Measurements from ENCODE around the gene ZNF90. TPM values are rescaled to one million over a fixed set of nuclear protein-coding genes. Genes with fewer than 3 reads are reported as not detected.
A peak's percentile ranks its signal among the peaks of the same experiment; 100 is the strongest.

ZNF90 gene
- total RNA-seq, 1 donor from 2014 or later, result 1.0 TPM

DNA sequence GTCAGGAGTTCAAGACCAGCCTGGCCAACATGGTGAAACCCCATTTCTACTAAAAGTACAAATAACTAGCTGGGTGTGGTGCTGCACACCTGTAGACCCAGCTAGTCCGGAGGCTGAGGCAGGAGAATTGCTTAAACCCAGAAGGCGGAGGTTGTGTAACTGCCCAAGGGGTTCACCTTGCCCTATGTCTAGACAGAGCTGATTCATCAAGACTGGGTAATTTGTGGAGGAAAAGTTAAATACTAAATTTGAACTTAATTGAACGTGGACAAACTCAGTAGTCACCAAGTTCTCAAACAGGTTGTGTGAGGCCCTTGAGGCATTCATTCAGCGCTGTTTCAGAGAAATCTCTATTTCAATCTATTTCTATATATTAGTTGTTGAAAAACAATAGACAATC is 75.5 kb downstream of the ZNF90 start:
- Histone ChIP-seq H3K9ac (ENCODE audit: low read depth in 1 of 3, low read length in 3 of 3) (no peak overlapping the region), H3K27ac (ENCODE audit: low read depth, low read length) (no peak overlapping the region), H3K27me3 (ENCODE audit: control insufficient read depth in 3 of 3, insufficient read depth in 3 of 3, low read length in 3 of 3) (no peaks in the 10 kb centered on the region), H3K4me1 (ENCODE audit: control insufficient read depth in 3 of 3, insufficient read depth in 3 of 3, low read length in 3 of 3) (no peaks in the 10 kb centered on the region), H3K36me3 (ENCODE audit: control insufficient read depth in 3 of 3, insufficient read depth in 3 of 3, low read length in 3 of 3) (no peaks in the 10 kb centered on the region), H3K4me3 (ENCODE audit: low read length in 3 of 3) (no peak overlapping the region), H3K9me3 (ENCODE audit: control insufficient read depth in 3 of 3, low read length in 3 of 3) (no peaks in the 10 kb centered on the region)

DNA sequence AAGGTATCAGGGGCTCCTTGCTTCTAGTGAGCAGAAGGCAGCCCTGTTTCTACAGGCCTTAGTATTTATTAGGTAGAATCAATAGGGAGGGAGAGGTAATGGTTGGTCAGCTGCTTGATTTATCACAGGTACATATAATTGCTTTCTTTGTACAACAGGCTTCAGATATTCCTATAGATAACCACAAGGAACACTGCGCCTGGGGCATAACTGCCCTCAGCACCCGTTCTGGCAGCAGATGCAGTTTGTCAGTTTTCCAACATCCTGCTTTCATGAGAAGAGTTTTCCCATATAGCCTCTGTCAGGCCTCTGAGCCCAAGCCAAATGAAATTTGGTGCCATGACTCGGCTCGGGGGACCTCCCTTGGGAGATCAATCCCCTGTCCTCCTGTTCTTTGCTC is 76.8 kb downstream of the ZNF90 start:
- no peak overlapping the region for H3K27ac ChIP-seq (ENCODE audit: low read depth, low read length)
- no peaks in the 10 kb centered on the region for H3K27me3 ChIP-seq (ENCODE audit: control insufficient read depth in 3 of 3, insufficient read depth in 3 of 3, low read length in 3 of 3)
- no peak overlapping the region for H3K9ac ChIP-seq (ENCODE audit: low read depth in 1 of 3, low read length in 3 of 3)
- no peak overlapping the region for H3K4me3 ChIP-seq (ENCODE audit: low read length in 3 of 3)
- H3K9me3 ChIP-seq (ENCODE audit: control insufficient read depth in 3 of 3, low read length in 3 of 3), result no peaks in the 10 kb centered on the region
- no peaks in the 10 kb centered on the region for H3K36me3 ChIP-seq (ENCODE audit: control insufficient read depth in 3 of 3, insufficient read depth in 3 of 3, low read length in 3 of 3)
- H3K4me1 ChIP-seq (ENCODE audit: control insufficient read depth in 3 of 3, insufficient read depth in 3 of 3, low read length in 3 of 3), result no peaks in the 10 kb centered on the region

DNA sequence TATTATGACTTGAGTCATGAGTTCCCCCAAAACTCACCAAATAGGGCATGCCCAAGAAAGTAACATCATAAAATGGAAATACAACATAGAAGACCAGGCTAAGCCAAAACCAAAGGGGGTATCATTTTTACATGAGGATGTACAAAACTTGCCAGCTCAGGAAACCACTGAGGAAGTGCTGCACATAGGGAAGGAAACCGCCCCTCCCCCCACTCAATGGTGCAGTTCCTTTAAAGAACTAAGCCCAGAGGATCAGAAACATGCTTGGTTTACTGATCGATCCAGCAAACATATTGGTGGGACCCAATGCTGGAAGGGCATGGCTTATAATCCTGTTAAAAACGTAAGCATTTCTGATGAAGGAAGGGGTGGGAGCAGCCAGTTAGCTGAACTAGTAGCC is 85.0 kb downstream of the ZNF90 start:
- Histone ChIP-seq H3K9me3 (ENCODE audit: control insufficient read depth in 3 of 3, low read length in 3 of 3) (no peaks in the 10 kb centered on the region), H3K9ac (ENCODE audit: low read depth in 1 of 3, low read length in 3 of 3) (no peak overlapping the region), H3K4me1 (ENCODE audit: control insufficient read depth in 3 of 3, insufficient read depth in 3 of 3, low read length in 3 of 3) (peaks cover 0 to 1% (median under 1%) of the 10 kb centered on the region in 3 donors), H3K4me3 (ENCODE audit: low read length in 3 of 3) (no peak overlapping the region), H3K36me3 (ENCODE audit: control insufficient read depth in 3 of 3, insufficient read depth in 3 of 3, low read length in 3 of 3) (no peaks in the 10 kb centered on the region), H3K27ac (ENCODE audit: low read depth, low read length) (no peak overlapping the region), H3K27me3 (ENCODE audit: control insufficient read depth in 3 of 3, insufficient read depth in 3 of 3, low read length in 3 of 3) (no peaks in the 10 kb centered on the region)

DNA sequence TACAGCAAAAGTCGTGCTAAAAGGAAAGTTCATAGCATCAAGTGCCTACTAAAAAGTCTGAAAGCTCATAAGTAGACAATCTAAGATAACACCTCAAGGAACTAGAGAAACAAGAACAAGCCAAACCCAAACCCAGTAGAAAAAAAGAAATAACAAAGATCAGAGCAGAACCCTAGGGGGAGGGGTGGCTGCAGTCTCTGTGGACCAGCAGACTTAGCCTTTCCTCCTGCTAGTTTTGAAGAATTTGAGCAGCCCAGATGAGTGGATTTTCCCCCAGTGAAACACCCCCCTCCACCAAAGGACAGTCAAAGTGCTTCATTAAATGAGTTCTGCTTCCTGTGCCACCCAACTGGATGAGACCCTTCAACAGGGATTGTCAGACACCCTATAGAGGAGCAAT is 86.7 kb downstream of the ZNF90 start:
- Histone ChIP-seq H3K36me3 (ENCODE audit: control insufficient read depth in 3 of 3, insufficient read depth in 3 of 3, low read length in 3 of 3) (no peaks in the 10 kb centered on the region), H3K27ac (ENCODE audit: low read depth, low read length) (no peak overlapping the region), H3K9ac (ENCODE audit: low read depth in 1 of 3, low read length in 3 of 3) (no peak overlapping the region), H3K4me1 (ENCODE audit: control insufficient read depth in 3 of 3, insufficient read depth in 3 of 3, low read length in 3 of 3) (peaks cover 0 to 4% (median 2%) of the 10 kb centered on the region in 3 donors), H3K4me3 (ENCODE audit: low read length in 3 of 3) (no peak overlapping the region), H3K27me3 (ENCODE audit: control insufficient read depth in 3 of 3, insufficient read depth in 3 of 3, low read length in 3 of 3) (no peaks in the 10 kb centered on the region), H3K9me3 (ENCODE audit: control insufficient read depth in 3 of 3, low read length in 3 of 3) (no peaks in the 10 kb centered on the region)

DNA sequence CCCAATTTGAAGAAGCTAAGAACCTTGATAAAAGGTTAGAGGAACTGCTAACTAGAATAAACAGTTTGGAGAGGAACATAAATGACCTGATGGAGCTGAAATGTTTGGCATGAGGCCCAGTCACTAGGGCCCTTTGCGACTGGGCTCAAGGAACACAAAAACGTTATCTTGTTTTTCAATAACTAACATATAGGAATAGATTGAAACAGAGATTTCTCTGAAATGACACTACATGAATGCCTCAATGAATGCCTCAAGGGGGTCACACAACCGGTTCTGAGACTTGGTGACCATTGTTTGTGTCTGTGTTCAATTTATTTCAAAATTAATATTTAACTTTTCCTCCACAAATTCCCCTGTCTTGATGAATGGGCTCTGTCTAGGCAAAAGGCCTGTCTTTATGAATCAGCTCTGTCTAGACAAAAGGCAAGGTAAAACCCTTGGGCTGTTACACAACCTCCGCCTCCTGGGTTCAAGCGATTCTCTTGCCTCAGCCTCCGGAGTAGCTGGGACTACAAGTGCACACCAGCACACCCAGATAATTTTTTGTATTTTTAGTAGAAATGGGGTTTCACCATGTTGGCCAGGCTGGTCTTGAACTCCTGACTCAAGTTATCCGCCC is 88.3 kb downstream of the ZNF90 start:
- Histone ChIP-seq H3K27ac (ENCODE audit: low read depth, low read length) (no peak overlapping the region), H3K27me3 (ENCODE audit: control insufficient read depth in 3 of 3, insufficient read depth in 3 of 3, low read length in 3 of 3) (no peaks in the 10 kb centered on the region), H3K9ac (ENCODE audit: low read depth in 1 of 3, low read length in 3 of 3) (no peak overlapping the region), H3K4me1 (ENCODE audit: control insufficient read depth in 3 of 3, insufficient read depth in 3 of 3, low read length in 3 of 3) (peaks cover 0 to 4% (median 2%) of the 10 kb centered on the region in 3 donors), H3K9me3 (ENCODE audit: control insufficient read depth in 3 of 3, low read length in 3 of 3) (no peaks in the 10 kb centered on the region), H3K36me3 (ENCODE audit: control insufficient read depth in 3 of 3, insufficient read depth in 3 of 3, low read length in 3 of 3) (no peaks in the 10 kb centered on the region), H3K4me3 (ENCODE audit: low read length in 3 of 3) (no peak overlapping the region)

DNA sequence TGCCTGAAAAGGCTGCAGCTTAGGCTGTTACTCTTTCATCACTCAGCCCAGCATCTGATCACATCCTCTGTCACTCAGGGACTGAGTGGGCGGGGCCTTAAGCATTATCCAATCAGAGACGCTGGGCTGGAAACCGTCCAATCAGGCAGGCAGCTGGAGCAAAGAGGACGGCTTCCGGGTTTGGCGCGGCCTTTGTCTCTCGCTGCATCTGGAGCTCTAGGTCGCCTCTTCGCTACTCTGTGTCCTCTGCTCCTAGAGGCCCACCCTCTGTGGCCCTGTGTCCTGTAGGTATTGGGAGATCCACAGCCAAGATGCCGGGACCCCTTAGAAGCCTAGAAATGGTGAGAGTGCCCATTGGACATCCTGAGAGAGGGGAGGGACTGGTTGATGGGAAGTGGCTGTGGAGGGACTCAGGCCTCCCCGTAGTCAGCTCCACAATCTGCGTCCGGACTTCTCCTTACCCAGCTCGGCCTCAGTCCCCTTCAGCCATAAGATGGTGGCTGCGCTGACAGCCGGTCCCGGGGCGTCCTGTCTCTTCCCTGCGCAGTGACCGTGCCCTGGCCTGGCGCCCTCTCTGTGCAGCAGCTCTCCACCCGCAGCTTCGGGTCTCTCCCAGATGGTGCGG is 89.3 kb downstream of the ZNF90 start, which contains the start of gene ZNF486:
ZNF486 (plus strand) TSS at position 195 of the 625 bp plus-strand sequence; CDS start at position 312, 117 bp downstream.
- peak within 1 kb of the TSS; percentile 64 for H3K27ac ChIP-seq (ENCODE audit: low read depth, low read length)
- H3K4me1 ChIP-seq (ENCODE audit: control insufficient read depth in 3 of 3, insufficient read depth in 3 of 3, low read length in 3 of 3), result peaks cover 0 to 4% (median 2%) of the 10 kb centered on the region in 3 donors
- peak within 1 kb of the TSS; percentile 72 to 82 (median 80) for H3K9ac ChIP-seq (ENCODE audit: low read depth in 1 of 3, low read length in 3 of 3)
- H3K27me3 ChIP-seq (ENCODE audit: control insufficient read depth in 3 of 3, insufficient read depth in 3 of 3, low read length in 3 of 3), result no peaks in the 10 kb centered on the region
- peaks cover 0 to 1% (median 0%) of the 10 kb centered on the region in 3 donors for H3K36me3 ChIP-seq (ENCODE audit: control insufficient read depth in 3 of 3, insufficient read depth in 3 of 3, low read length in 3 of 3)
- H3K9me3 ChIP-seq (ENCODE audit: control insufficient read depth in 3 of 3, low read length in 3 of 3), result no peaks in the 10 kb centered on the region
- peak within 1 kb of the TSS; percentile 81 to 95 (median 82) for H3K4me3 ChIP-seq (ENCODE audit: low read length in 3 of 3)

DNA sequence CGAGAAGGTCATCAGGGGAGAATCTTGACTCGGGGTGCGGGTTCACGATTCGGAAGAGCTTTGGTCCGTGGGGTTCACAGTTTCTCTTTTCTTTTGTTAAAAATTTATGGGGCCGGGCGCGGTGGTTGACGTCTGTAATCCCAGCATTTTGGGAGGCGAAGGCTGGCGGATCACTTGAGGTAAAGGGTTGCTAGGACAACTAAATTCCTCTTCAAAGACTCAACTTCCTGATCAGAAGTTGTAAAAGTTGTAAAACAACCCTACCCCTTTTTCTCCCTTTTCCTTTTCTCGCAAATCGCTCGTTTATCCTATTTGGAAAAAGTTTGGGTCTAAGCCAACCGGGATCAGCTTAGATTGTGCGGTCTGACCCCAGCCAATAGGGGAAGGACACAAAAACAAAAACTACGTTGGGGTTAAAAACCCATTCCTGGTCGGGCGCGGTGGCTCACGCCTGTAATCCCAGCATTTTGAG is 89.9 kb downstream of the ZNF90 start:
- Histone ChIP-seq H3K27me3 (ENCODE audit: control insufficient read depth in 3 of 3, insufficient read depth in 3 of 3, low read length in 3 of 3) (no peaks in the 10 kb centered on the region), H3K27ac (ENCODE audit: low read depth, low read length) (peak overlapping the region; percentile 64), H3K4me1 (ENCODE audit: control insufficient read depth in 3 of 3, insufficient read depth in 3 of 3, low read length in 3 of 3) (peaks cover 0 to 4% (median 2%) of the 10 kb centered on the region in 3 donors), H3K9me3 (ENCODE audit: control insufficient read depth in 3 of 3, low read length in 3 of 3) (no peaks in the 10 kb centered on the region), H3K36me3 (ENCODE audit: control insufficient read depth in 3 of 3, insufficient read depth in 3 of 3, low read length in 3 of 3) (peaks cover 0 to 1% (median 0%) of the 10 kb centered on the region in 3 donors), H3K4me3 (ENCODE audit: low read length in 3 of 3) (peak overlapping the region; percentile 81 to 95 (median 82)), H3K9ac (ENCODE audit: low read depth in 1 of 3, low read length in 3 of 3) (peak overlapping the region; percentile 72 to 82 (median 80))

Small RNA genes lying within 50 kb of the gene (small RNA-seq; reads per million reads assigned to genes)
- not detected for gene AC006539.3

Other genes with a start within 250 kb of the ZNF90 start
- gene ZNF253, start 212.1 kb upstream of the ZNF90 start, total RNA-seq, result 7.3 TPM
- 7.3 TPM for gene ZNF93, start 177.1 kb upstream of the ZNF90 start, total RNA-seq
- 2.6 TPM for gene ZNF682, start 38.5 kb upstream of the ZNF90 start, total RNA-seq
- gene ZNF486, start 89.2 kb downstream of the ZNF90 start, total RNA-seq, result 8.4 TPM